GM19193 (cell line): ENCODE data around the gene PCID2.

ENCODE experiments used
- POLR2A ChIP-seq: IDR thresholded peaks from 4 replicates; pipeline ENCODE4 v1.6.1; 2011; ENCODE audit not compliant: insufficient read depth, insufficient read length; ENCODE audit errors: extremely low read depth

PCID2 gene

DNA sequence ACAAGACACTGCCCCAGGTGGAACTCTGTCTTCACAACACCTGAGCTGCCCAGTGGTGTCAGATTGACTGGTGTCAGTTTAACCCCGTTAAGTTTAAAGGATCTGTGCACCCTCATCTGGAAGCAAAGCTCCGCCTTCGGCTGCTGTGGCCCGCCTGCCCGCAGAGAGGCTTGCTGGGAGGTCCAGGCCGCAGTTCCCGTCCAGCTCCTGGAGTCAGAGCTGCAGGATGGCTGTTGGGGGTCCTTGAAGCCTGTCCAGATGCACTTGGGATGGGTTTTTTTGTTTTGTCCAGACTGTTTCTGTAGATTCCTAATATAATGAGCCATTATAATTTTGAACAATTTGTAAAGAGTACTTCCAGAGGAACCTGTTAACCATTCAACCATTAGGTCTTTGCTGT lies 17.0 kb upstream of the PCID2 start:
- TF ChIP-seq POLR2A: no peak

GRCh38 chr13:113224486-113224885 lies 16.0 kb upstream of the PCID2 start:
- TF ChIP-seq POLR2A: no peak

GRCh38 chr13:113223070-113223469 lies 14.6 kb upstream of the PCID2 start:
- no peak for TF ChIP-seq POLR2A

- TF ChIP-seq POLR2A: no peak
Measured at GRCh38 chr13:113220877-113221276, 12.4 kb upstream of the PCID2 start.

- no peak for TF ChIP-seq POLR2A
Measured at GRCh38 chr13:113220141-113220598, 11.7 kb upstream of the PCID2 start.

DNA sequence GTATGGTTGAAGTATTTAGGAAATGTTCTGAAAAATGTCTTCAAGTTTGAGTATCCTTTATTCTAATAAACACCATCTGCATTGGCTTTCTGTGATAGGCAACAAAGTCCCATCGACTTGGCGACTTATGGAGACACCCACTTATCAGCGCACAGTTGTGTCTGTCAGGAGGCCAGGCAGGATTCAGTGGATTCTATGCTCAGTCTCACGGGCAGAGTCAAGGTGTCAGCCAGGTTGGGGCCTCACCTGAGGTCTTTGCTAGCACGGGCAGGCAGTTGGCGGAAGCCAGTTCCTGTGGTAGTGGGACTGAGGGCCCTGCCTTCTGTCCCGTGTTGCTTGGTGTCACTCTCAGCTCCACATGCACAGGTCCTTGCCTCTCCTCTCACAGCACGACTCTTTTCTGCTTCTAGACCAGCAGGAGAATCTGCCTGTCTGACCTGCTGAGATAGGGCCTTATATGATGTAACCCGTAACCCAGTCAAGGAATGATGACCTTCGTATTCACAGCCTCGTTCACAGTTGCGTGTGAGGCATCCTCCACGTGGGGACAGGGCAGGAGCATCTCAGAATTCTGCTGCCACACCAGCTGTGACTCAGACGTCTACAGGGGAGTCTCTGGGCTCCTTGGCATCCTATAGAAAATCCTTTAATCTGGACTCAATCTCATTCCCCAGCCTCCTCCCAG lies 10.9 kb upstream of the PCID2 start:
- TF ChIP-seq POLR2A: no peak

DNA sequence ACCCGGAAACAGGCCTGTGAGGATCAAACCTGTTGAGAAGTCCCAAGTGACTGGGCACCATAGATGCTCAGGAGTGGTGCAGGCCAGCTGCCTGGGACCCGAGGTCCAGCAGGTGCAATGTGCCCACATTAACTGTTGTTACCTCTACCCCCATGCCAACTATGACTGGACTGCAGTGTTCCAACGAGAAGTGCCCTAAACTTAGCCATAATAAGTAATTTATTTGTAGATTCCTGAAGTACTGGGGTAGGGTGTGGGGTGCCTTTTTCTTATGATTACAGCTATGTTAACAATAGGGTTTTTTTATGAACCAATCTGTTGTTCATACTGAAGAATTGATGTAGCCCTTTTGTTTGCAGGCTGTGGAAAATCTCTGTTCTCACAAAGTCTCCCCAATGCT lies 10.1 kb upstream of the PCID2 start:
- TF ChIP-seq POLR2A: no peak

DNA sequence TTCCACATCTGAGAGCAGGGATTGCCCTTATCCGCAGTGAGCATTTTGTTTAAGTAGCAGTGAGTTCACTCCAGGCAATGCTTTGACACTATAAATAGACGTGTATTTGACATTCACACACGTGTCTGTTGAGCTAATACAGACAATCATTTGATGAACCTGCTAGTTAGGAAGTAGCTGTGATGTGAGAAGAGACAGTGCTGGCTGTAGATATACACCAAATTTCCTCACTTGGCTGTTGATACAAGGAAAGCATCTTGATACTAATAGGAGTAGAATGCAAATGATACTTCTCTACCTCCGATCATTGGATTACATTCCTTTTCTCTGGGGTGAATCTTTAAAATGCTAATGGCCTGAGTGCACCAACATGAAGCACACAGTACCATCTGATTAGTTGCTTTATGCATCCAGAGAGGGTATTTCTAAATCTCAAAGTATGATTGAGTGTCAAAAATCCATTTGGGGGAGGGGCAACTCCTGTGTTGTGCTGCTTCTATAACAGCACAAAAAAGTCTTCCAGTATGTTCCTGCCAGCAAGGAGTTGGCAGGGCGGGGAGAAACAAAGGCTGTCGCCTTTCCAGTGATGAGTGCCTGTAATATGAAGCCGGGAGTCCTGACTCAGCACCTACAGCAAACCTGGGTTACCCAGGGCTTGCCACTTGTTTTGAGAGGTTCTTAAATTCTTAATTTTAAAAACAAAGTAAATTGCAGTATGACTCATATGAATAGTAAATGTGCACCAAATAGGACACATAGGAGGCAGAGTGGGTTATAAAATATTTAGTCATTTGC lies 8.0 kb upstream of the PCID2 start:
- TF ChIP-seq POLR2A: no peak

- no peak for TF ChIP-seq POLR2A
Measured at GRCh38 chr13:113211774-113212173, 3.3 kb upstream of the PCID2 start.

- no peak for TF ChIP-seq POLR2A
Measured at GRCh38 chr13:113210833-113211232, 2.4 kb upstream of the PCID2 start.

DNA sequence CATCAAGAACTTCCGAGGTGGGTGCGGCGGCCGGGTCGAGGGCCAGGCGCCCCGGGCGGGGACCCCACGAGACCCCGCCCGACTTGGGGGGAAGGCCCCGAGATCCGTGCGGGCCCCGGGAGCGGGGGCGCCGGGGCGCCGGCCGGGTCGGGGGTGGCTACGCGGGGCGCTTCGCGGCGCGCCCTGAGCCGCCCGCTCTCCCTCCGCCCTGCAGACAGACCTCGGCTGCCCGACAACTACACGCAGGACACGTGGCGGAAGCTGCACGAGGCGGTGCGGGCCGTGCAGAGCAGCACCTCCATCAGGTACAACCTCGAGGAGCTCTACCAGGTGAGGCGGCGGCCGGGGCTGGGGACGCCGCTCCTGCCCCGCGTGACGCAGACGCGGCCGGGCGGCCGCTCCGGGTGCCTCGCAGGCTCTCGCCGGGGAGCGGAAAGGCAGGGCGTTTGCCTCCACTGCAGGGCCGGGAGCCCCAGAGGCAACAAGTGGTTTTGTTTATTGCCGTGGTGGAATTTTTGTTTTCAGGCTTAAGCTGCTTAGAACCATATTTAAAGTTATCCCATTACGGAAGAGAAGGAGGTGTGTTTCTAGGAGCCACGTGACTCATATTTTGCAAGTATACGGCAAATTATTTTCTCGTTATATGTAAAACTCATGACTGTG lies 1.4 kb upstream of the PCID2 start:
- peak; percentile 45 for TF ChIP-seq POLR2A

- peak; percentile 59 for TF ChIP-seq POLR2A
Measured at GRCh38 chr13:113209336-113209758, 878 bp upstream of the PCID2 start, which contains the start of gene CUL4A. Gene CUL4A (plus strand): TSS chr13:113209613. CDS start chr13:113209628, 15 bp downstream.

- TF ChIP-seq POLR2A: no peak
Measured at GRCh38 chr13:113207890-113208420, 514 bp downstream of the PCID2 start.

DNA sequence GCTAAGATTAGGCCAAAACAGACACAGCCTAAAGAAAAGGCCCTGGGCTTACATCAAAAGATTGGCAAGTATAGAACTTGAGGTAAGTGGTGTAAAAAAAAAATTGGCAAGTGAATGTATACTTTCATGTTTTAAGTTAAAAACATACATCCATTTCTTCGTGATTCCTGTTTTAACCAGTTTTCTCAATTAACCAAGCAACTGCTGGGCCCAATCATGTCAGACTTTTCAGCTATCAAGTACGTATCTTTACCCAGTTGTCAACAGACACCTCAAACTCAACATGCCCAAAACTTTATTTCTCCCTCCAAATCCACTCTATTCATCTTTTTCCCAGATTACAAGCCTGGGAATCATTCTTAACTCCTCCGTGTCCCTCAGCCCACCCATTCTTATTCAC lies 1.0 kb downstream of the PCID2 start:
- TF ChIP-seq POLR2A: no peak

DNA sequence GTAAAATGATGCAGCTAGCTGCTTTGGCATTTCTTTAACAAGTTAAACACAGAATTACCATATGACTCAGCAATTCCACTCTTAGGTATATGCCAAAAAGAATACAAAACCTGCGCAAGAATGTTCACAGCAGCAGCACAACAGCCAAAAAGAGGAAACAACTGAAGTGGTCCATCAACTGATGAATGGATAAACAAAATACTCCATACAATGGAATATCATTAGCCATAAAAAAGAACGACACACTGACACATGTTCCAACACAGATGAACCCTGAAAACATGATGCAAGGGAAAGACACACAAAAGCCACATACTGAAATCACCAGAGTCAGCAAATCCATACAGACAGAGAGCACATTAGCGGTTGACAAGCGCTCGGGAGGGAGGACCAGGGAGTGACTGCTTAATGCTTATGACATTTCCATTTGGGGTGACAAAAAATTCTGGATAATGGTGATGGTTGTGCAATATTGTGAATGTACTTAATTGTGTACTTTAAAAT lies 3.0 kb downstream of the PCID2 start:
- TF ChIP-seq POLR2A: no peak
